VCaP (cell line): ENCODE measurements around the gene PRKCSH.
"Not testable (repeated sequence)": the region's sequence is repeated elsewhere in the genome, so short reads cannot be mapped to it uniquely, and the experiment has no call there.

Experiments used
- H3K27ac ChIP-seq: fragments of 450-650 bp; 2 replicates; pipeline ENCODE4 v1.5.1; 2017
- CTCF ChIP-seq: fragments of 450-650 bp; conservative IDR thresholded peaks from 2 replicates; pipeline ENCODE4 v1.5.1; 2017; ENCODE audit warnings: mild to moderate bottlenecking, moderate library complexity

The PRKCSH gene

GRCh38 chr19:11461453-11461852 is 26.0 kb downstream of the PRKCSH start:
- TF ChIP-seq CTCF: no peak
- no peak overlapping the region for H3K27ac ChIP-seq

- TF ChIP-seq CTCF: no peak
- no peak overlapping the region for H3K27ac ChIP-seq
Measured at GRCh38 chr19:11463391-11463790, 28.0 kb downstream of the PRKCSH start.

GRCh38 chr19:11464333-11465265 is 29.2 kb downstream of the PRKCSH start:
- H3K27ac ChIP-seq: no peak overlapping the region
- TF ChIP-seq CTCF: no peak

GRCh38 chr19:11465600-11465999 is 30.2 kb downstream of the PRKCSH start:
- no peak overlapping the region for H3K27ac ChIP-seq
- TF ChIP-seq CTCF: no peak

GRCh38 chr19:11468266-11468845 is 32.9 kb downstream of the PRKCSH start:
- H3K27ac ChIP-seq: not testable (repeated sequence)

GRCh38 chr19:11473725-11474124 is 38.3 kb downstream of the PRKCSH start:
- H3K27ac ChIP-seq: no peak overlapping the region
- TF ChIP-seq CTCF: no peak

GRCh38 chr19:11475343-11475742 is 39.9 kb downstream of the PRKCSH start:
- H3K27ac ChIP-seq: not testable (repeated sequence)

- no peak for TF ChIP-seq CTCF
- no peak overlapping the region for H3K27ac ChIP-seq
Measured at GRCh38 chr19:11475861-11476260, 40.4 kb downstream of the PRKCSH start.
